Fibroblast of skin of left quadriceps (primary cell): ENCODE results near the gene SEC23A.
A peak's percentile ranks its signal among the peaks of the same experiment; 100 is the strongest.
"Not testable (repeated sequence)": the region's sequence is repeated elsewhere in the genome, so short reads cannot be mapped to it uniquely, and the experiment has no call there.

Source experiments
- DNase-seq, 2 experiments: peaks; one replicate each; pipeline ENCODE4 v3.0.0-alpha.2; 2013; ENCODE audit warnings: low read depth in 2 of 2

SEC23A gene

DNA sequence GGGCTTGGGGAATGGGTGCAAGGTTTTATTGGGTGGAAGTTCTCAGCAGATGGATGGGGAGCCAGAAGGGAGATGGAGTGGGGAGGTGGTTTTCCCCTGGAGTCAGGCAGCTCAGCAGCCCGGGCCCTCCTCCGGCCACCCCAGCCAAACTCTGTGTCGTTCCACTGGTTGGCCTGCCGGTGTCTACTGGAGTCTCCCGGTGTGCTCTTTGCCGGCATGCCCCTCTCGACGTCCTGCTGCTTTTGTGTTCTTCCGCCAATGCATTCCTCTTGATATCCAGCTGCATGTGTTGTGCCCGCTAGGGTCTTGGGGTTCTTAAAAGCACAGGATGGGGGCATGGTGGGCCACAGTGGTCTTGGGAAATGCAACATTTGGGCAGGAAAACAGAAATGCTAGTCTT lies 72.8 kb downstream of the SEC23A start:
- no peak for DNase-seq

DNA sequence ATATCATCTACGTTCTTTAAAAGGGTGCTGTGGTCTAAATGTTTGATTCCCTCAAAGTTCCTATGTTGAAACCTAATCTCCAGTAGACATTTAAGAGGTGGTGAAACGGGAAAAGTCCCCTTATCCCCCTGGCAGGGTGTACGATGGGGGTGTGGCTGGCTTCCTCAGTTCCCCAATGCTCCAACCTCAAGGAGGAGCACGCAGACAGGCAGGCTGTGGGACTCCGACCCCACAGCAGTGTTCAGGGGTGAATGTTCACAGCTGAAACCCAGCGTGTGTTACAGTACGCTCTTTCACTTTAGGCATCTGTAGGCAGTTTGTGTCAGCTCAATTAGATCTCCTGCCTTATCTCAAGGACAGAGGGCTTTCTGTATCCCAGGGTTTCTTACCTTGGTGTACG lies 73.2 kb downstream of the SEC23A start:
- no peak for DNase-seq

DNA sequence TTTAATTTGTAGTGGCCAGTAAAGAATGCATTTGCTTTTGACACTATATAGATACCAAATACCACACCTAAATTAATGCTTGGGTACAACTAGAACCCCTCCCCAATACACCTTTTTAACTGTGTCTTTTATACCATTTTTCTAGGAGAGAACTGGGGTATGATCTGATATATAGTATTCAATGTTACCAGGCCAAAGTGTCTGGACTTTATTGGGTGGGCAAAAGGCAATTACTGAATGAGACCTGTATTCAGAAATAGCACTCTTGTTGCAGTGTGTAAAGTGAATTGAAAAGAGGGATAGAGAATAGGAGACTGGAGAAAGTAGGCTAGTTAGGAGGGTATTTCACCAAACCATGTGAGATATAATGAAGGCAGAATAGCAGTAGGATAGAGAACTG lies 74.4 kb downstream of the SEC23A start:
- no peak for DNase-seq

DNA sequence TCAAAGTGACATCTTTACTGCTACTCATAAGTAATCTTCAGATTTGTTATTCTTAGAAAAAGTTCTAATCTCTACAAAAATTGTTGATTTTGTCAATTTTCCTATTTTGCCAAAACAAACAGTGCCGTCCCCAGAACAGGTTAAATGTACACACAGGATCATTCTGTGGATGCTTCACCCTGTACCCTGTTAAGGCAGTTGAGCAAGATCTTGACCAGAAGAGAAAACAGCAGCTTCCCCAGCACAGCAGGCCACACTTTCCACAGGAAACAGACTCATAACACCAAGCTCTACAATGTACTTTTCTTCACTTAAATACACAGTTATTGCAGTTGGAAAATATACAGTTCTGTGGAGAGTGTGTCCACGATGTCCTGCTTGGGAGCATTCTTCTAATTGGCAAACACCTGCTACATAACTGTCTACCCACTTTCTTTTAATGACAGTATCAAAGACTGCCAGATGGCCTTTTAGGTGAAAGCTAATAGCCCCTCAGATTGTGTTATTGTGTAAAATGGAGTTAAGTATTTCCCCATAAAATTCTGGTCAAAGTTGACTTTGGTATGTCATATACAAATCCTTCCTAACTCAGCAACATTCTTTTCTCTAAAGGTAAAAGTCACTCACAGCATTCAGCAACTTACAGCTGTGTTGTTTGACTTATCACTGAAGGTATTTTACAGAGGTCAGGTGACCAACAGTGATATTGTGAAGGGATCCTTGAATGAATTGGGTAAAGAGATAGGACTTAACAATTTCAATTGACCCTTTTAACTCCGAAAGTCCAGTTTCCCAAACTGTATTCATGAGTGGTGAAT lies 77.0 kb downstream of the SEC23A start:
- no peak for DNase-seq

DNA sequence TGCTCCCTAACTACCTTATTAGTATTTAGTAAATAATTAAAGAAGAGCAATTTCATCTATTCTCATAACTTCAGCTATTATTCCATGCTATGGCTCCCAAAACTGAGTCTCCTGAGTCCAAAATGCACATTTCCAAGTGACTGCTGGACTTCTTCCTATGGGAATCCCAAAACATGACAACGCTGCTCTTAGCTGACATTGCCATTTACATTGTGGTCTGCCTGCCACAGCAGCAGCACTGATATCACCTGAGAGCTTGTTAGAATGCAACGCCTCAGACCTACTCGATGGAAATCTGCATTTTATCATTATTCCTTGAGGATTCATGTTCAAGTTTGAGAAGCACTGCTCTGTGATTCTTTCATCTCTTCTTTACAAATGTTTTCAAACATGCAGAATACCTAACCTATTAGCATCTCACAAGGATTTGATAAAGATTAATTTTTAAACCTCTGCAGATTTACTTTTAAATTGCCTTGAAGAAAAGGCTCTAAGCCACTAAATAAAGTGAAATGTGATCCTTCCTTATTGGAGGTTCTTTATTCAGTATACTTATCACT lies 77.7 kb downstream of the SEC23A start:
- DNase-seq: no peak

DNA sequence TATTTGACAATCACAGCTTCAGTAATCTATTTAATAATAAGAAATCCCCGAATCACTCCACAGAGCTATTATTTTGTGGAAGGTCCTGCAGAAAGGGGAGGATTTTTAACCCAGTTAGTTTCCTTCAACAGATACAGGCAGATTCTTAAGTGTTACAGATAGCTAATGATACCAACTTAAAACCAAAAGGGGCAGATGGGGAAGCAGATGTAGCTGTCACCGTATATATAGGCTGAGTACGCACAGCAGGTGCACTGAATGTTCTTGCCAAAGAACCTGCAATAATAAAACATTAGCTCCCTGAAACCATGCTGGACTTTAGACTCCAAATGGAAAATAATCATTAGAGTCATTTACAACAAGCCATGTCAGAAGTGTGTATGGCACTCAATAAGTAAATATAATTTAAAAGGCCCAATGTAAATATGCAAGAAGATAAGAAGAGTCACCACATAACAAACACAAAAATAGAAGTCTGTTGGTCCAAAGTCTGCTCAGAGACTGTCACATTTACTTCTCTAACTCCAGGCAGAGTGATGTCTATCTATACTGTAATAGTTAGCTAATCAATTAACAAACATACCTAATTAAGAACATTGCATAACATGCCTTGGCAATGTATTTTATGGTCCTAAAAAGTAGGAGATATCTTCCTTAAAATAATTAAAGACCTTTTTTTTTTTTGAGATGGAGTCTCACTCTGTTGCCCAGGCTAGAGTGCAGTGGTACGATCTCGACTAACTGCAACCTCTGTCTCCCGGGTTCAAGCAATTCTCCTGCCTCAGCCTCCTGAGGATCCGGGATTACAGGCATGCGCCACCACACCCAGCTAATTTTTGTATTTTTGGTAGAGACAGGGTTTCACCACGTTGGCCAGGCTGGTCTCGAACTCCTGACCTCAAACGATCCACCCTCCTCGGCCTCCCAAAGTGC lies 78.8 kb downstream of the SEC23A start:
- DNase-seq: no peak

DNA sequence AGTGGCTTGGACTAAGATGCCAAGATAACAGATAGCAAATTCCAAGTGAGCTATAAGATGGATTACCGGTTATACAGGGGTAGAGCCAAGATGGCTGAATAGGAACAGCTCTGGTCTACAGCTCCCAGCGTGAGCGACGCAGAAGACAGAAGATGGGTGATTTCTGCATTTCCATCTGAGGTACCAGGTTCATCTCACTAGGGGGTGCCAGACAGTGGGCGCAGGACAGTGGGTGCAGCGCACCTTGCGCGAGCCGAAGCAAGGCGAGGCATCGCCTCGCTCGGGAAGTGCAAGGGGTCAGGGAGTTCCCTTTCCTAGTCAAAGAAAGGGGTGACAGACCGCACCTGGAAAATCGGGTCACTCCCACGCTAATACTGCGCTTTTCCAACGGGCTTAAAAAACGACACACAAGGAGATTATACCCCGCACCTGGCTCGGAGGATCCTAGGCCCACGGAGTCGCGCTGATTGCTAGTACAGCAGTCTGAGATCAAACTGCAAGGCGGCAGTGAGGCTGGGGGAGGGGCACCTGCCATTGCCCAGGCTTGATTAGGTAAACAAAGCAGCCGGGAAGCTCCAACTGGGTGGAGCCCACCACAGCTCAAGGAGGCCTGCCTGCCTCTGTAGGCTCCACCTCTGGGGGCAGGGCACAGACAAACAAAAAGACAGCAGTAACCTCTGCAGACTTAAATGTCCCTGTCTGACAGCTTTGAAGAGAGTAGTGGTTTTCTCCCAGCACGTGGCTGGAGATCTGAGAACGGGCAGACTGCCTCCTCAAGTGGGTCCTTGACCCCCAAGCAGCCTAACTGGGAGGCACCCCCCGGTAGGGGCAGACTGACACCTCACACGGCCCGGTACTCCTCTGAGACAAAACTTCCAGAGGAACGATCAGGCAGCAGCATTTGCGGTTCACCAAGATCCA lies 85.7 kb downstream of the SEC23A start:
- DNase-seq: not testable (repeated sequence)

DNA sequence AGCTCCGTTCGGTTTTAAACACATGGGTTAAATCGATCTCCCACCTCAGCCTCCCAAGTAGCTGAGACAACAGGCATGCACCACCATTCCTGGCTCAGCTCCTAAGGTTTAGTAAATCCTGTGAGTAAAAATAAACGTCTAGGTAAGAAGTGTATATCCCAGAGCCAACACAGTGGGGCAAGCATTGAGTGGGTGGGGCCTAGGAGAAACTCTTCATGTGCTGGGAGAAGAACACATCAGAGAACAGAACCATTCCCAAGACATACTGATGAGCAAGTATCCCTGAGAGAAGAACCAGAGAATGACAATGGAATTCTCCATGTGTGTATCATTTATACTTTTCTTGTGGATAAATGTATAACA lies 86.3 kb downstream of the SEC23A start:
- no peak for DNase-seq

DNA sequence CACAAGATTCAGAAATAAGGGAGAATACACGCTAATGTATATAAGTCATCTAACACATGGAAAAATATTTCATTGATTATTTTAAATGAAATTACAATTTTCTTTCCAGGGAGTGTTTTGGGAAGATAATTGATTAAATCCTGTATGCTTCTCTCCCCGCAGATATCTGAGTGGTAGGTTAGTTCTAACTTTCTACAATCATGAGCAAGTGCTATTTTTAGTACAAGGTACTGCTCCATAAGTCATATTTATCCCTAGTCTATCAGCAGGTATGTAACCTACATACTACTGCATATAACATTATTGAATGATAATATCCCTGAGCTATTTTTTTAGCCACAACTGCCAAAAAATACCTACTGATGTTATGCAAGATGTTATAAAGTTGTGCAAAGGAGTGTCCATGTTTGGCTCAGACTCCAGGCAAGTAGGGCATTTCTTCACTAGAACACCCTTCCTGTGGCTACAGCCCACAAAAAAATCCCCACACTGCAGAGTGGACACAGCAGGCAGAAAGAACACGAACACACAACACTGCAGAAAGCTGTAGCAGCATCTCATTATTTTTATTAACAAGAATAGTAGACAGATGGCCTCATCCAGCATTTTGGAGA lies 87.0 kb downstream of the SEC23A start:
- DNase-seq: peak in 1 of 2 experiments; percentile 4

DNA sequence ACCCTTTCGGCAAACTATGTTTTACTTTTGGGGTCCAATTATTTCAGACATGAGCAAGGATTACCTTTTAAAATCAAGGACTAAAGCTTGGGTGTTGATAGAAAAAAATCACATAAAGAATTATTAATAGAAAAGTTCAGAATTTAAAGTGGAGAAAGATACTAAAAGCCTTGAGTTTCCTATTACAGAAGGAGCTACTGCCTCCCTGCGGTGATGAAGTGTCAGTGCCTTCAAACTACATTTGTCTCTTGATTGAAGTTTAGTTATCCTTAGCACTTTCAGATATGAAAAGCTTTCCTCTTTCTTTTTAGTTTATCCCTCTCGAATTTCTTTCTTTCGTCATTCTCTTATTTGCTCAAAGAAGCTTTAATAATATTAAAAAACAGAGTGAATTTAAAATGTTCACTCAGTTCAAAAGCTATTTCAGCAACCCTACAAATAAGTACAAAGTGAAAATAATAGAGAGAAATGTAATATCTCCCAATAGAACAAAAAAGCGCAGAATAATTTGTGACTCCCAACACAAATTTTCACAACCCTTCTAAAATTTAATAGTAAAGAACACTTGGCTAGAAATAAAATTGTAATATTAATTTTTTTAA lies 87.6 kb downstream of the SEC23A start:
- DNase-seq: peak; percentile 20 to 31

DNA sequence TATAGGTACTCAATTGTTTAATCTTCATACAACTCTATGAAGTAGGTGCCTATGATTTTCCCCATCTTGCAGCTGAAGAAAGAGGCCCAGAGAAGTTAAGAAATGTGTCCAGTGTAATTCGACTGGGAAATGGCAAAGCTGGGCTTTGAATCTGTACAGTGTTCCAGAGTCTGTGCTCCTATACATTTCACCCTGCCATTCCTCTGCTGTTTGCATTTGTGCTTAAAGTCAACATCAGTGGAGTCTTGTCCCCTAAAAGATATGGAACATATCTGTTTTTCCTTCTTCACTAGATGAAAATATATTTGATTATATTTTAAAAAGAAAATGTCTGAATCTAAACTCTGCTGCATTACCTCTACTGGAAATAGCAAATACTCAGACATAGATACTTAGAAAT lies 88.6 kb downstream of the SEC23A start:
- DNase-seq: no peak

DNA sequence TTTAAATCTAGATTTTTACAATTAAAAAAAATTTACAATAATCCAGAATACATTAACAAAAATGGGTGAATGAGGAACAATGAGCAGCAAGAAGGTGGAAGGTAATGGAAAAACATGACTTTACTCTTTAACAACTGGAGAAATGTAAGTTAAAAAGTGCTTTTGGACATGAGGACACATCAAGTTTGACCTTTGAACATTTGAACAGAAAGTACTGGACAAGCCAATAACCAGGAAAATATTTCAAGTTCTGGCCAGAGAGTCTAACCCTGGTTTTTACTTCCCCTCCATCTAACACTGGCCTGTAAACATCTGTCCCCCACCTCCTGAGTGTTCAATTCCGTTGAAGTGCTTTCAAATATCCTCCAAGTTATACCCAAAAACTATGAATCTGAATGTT lies 94.1 kb downstream of the SEC23A start:
- not testable (repeated sequence) for DNase-seq

DNA sequence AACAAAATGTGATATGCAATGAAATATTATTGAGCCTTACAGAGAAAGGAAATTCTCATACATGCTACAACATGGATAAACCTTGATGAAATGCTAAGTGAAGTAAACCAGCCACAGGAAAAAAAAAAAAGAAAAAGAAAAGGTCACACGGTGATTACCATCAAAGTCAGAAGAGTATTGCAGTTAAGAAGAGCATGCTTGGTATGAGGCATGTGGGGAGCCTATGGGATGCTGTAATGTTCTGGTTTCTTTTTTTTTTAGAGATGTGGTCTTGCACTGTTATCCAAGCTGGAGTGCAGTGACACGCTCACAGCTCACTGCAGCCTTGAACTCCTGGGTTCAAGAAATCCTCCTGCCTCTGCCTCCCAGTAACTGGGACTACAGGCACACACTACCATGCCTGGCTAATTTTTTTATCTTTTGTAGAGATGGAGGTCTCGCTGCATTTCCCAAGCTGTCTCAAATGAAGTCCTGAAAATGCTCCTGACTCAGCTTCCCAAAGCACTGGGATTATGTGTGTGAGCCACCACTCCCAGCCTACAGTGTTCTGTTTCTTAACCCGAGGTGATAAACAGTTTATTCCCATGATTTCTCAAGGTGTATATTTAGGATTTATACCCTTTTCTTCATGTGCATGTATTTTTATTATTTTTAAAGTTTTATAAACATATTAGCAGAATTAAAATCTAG lies 96.2 kb downstream of the SEC23A start:
- DNase-seq: no peak

DNA sequence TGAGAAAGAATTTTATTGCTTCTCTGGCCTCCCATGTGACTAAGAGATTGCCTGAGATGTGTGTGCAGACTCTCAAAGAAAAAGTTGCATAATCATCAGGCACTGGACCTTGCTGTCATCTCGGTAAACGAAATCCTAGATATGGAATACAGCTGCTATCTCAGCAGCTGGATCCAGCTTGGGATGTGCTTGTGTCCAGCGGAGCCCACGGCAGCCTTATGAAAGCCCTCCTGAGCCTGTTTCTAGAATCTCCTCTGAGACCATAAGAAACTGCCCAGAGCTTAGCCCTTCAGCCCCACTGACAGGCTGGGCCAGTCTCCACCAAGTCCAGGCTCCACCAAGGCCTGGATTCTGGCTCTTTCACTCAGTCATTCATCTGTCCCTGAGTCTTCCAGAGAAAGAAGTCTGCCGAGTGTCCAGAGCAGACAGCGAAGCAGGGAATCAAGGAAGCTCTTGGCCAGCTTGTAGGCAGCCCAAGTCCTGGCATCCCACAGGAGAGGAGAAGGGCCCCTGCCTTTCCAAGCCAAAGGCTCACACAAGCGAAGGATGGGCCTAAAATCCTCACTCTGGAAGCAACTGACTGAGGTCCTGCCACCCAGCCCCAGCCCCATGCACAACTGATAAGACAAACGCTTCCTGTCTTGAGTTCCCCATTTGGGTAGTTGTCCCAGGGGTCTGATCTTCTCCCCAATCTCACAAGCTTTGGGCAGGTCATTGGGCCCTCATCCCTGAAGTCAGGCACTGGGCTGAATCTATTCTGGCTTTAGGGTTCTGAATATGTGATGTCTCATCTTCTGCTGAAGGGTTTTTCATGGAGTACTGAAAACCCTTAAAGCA lies 97.8 kb downstream of the SEC23A start:
- no peak for DNase-seq

DNA sequence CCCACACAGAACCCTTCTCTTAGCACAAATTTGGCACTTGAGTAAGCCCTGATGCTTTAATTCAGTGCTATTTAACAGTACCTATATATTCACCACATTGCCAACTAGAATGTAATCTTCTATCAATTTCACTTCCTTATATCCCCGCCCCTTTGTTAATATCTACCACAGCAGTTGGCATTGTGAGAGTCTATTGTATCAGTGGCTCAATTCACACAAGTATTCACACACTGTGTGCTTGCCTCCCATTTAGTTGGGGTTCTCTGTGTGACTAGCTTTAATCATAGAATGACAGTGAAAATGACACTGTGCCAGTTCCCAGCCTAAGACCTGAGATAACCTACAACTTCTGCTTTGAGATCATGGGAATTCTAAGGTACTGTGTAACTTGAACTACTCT lies 103.1 kb downstream of the SEC23A start:
- DNase-seq: no peak

DNA sequence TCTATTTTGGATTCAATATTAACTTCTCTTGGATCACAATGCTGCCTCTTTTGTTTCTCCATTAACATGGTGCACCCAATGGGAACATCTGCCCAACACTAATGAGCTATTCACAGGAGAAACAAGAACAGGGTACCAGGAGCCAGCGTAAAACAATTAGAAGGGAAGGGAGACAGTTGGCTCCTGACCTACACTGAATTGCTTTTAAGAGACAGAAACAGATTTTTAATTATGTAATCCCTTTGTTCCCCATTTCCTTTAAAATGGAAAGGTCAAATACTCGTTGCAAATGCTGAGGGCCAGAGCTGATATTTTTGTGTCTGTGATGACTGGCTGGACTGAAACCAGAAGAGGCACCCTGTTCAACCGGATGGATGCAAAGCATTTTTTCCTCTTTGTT lies 108.3 kb downstream of the SEC23A start:
- DNase-seq: no peak

DNA sequence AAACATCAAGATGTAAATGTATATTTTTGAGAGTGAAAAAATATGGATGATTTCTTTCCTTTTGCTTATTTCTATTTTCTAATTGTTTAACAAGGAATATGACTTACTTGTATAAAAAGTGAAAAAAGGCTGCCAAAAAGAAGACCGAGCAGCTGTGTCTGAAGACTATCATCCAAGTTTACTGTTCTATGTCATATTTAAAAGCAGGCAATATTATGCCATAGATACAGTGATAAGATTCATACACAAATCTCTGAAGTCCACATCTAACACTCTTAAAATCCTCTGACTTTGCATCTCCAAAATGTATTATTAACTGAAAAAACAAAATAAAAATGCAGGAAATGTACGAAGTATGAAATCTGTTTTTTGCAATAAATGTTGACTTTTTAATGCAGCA lies 109.1 kb downstream of the SEC23A start:
- no peak for DNase-seq

DNA sequence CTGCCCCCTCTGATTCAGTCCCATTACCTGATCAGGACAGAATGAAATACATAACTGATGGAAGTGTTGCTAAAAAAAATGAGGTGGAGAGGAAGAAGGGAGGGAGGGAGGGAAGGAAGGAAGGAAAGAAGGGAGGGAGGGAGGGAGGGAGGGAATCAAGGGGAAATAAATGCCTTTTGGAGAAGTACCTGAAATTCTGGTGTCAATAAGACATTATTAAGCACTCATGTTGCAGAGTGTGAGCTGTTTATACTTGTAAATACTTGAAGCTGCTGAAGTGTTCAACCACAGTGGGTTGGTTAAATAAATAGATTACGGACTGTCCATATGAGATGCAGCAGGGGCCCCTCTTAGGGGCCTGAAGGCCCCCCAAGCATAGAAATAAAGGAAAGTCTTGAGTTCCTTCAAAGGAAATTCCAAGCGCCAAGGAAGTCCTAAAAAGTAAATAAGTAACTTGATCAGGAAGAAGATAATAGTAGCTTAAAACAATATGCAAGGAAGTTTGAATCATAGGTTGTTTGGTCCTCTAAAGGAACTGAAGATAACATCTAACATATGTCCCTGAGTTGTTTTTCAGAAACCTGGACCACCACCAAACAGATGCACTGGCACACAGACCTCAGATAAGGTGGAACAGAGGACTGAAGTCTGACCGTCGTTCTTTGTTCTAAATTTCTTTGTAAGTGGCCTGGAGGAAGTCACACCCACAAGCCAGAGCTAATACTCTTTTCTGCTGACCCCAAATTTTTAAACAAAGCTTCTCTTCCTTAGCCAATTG lies 110.8 kb downstream of the SEC23A start:
- DNase-seq: no peak
